Smooth muscle cell (in vitro differentiated cells): ENCODE measurements around the gene MACROD1. TPM values are rescaled to one million over a fixed set of nuclear protein-coding genes. Genes with fewer than 3 reads are reported as not detected.

ENCODE experiments used
- DNase-seq: peaks from one replicate; lab custom pipeline; 2025; ENCODE audit not compliant: unreplicated experiment; lab: John Stamatoyannopoulos, UW
- H2AFZ ChIP-seq: fragments of 200-600 bp; sonication (generic); 2 replicates; pipeline ENCODE4 v1.6.0; 2016; ENCODE audit warnings: antibody characterized with exemption, low read depth, mild to moderate bottlenecking
- H3F3A ChIP-seq: fragments of 200-600 bp; sonication (generic); 2 replicates; pipeline ENCODE4 v1.6.0; 2017; ENCODE audit warnings: antibody characterized with exemption, low read depth
- H3K27ac ChIP-seq: fragments of 200-600 bp; sonication (generic); 2 replicates; pipeline ENCODE4 v1.5.1; 2016; ENCODE audit warnings: low read depth, mild to moderate bottlenecking
- H3K27me3 ChIP-seq: fragments of 200-600 bp; sonication (generic); 2 replicates; pipeline ENCODE4 v1.6.1; 2016; ENCODE audit warnings: low read depth, mild to moderate bottlenecking
- H3K36me3 ChIP-seq: fragments of 200-600 bp; sonication (generic); 2 replicates; pipeline ENCODE4 v1.5.1; 2016; ENCODE audit warnings: low read depth
- H3K4me1 ChIP-seq: fragments of 200-600 bp; sonication (generic); 2 replicates; pipeline ENCODE4 v1.5.1; 2016; ENCODE audit warnings: low read depth
- H3K4me2 ChIP-seq: fragments of 200-600 bp; sonication (generic); 2 replicates; pipeline ENCODE4 v1.6.0; 2016; ENCODE audit warnings: mild to moderate bottlenecking
- H3K4me3 ChIP-seq: fragments of 200-600 bp; sonication (generic); 2 replicates; pipeline ENCODE4 v1.5.1; 2016; ENCODE audit warnings: mild to moderate bottlenecking
- H3K79me2 ChIP-seq: fragments of 200-600 bp; sonication (generic); 2 replicates; pipeline ENCODE4 v1.6.0; 2016; ENCODE audit warnings: low read depth, mild to moderate bottlenecking
- H3K9ac ChIP-seq: fragments of 200-600 bp; sonication (generic); 2 replicates; pipeline ENCODE4 v1.6.0; 2016; ENCODE audit warnings: low read depth
- H3K9me3 ChIP-seq: fragments of 200-600 bp; sonication (generic); replicated peaks from 2 replicates; pipeline ENCODE4 v1.5.1; 2016; ENCODE audit warnings: low read depth
- H4K20me1 ChIP-seq: fragments of 200-600 bp; sonication (generic); 2 replicates; pipeline ENCODE4 v1.6.0; 2016; ENCODE audit warnings: low read depth
- WGBS: methylation state at CpG from one replicate; pipeline ENCODE4 v1.1.7; 2016; ENCODE audit warnings: low lambda C conversion rate; 5-methylcytosine and 5-hydroxymethylcytosine counted together
- polyA plus RNA-seq: library from polyadenylated mRNA; unstranded; fragments of >200 nt; fragmentation: Nextera tagmentation; extraction: Ambion mirVana; gene quantifications from 2 replicates; pipeline ENCODE4 v1.2.1, GENCODE V29; 2016
- total RNA-seq: library from RNA; depleted of rRNA; stranded (reverse); fragments of >200 nt; gene quantifications from 2 replicates; pipeline ENCODE4 v1.2.3, GENCODE V29; 2014
- TF ChIP-seq, protein P1 (sequence below): fragments of 200-600 bp; sonication (generic); IDR thresholded peaks from 2 replicates; pipeline ENCODE4 v1.5.1; 2017; ENCODE audit warnings: borderline replicate concordance, mild to moderate bottlenecking, antibody characterized with exemption; ENCODE audit not compliant: insufficient read depth, poor library complexity, severe bottlenecking

MACROD1 gene
- total and polyA plus RNA-seq, 2 experiments from 2014 or later, result 9.2 to 32.6 TPM

DNA sequence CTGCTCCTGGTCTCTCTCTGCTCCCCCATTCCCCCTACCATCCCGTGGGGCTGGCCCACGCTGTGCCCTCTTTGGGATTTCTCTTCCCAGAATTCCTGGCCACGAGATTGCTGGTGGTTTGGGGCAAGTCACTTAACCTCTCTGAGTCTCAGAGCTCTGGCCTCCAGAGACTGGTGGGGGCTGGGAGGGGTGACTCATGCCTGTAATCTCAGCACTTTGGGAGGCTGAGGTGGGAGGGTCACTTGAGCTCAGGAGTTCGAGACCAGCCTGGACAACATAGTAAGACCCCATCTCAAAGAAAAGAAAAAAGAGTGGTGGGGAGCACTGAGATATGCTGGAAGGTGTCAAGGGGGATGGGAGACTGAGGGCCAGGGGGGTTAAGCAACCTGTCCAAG is 161.3 kb downstream of the MACROD1 start:
- Histone ChIP-seq H3K4me3 (no peak overlapping the region), H3K4me1 (peaks cover 21% of the 10 kb centered on the region), H3K9ac (no peak overlapping the region), H3K4me2 (no peak overlapping the region), H3K27me3 (peaks cover 5% of the 10 kb centered on the region), H3K79me2 (no peaks in the 10 kb centered on the region), H3K36me3 (no peaks in the 10 kb centered on the region), H3K9me3 (no peaks in the 10 kb centered on the region), H3F3A (no peaks in the 10 kb centered on the region), H4K20me1 (peaks cover 31% of the 10 kb centered on the region), H2AFZ (no peak overlapping the region), H3K27ac (no peak overlapping the region)
- no peak for DNase-seq
- 78% methylated on average over 4 of the region's 4 CpGs for WGBS
- TF ChIP-seq, protein P1, sequence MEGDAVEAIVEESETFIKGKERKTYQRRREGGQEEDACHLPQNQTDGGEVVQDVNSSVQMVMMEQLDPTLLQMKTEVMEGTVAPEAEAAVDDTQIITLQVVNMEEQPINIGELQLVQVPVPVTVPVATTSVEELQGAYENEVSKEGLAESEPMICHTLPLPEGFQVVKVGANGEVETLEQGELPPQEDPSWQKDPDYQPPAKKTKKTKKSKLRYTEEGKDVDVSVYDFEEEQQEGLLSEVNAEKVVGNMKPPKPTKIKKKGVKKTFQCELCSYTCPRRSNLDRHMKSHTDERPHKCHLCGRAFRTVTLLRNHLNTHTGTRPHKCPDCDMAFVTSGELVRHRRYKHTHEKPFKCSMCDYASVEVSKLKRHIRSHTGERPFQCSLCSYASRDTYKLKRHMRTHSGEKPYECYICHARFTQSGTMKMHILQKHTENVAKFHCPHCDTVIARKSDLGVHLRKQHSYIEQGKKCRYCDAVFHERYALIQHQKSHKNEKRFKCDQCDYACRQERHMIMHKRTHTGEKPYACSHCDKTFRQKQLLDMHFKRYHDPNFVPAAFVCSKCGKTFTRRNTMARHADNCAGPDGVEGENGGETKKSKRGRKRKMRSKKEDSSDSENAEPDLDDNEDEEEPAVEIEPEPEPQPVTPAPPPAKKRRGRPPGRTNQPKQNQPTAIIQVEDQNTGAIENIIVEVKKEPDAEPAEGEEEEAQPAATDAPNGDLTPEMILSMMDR, result no peak

DNA sequence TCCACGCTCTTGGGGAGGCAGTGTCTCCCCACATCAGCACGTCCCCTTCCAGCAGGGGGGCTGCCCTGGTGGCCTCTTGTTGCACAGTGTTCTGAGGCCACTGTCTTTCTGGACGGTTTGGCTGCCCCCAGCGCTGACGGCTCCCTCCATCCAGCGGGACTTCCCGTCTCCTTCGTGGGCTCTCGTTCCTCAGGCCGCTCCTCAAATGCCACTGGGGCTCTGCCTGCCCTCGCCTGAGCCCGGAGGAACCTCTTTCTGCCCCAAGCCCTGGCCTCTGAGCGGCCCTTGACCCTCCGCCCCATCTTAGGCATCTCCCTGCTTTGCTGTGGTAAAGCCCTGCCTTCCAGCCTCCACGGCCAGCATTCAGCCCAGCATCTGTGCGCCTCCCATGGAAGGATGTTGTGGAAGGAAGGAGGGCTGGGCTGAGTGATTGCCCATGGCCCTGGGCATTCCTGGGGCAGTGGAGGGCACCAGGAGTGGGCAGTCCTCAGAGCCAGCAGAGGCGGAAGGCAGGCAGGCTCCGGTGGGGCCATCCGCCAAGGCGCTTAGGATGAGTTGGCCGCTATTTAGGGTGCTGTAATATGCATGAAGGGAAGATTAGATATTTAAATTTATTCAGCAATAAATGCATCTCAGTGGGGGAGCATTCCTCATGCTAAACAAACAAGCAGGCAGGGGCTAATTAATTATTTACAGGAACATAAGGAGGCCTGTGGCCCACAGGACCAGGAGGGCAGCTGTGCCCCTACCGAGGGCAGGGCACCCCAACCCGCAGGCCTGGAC is 161.9 kb downstream of the MACROD1 start:
- H2AFZ ChIP-seq, result no peak overlapping the region
- no peaks in the 10 kb centered on the region for H3K9me3 ChIP-seq
- no peak overlapping the region for H3K27ac ChIP-seq
- H3K27me3 ChIP-seq, result peaks cover 5% of the 10 kb centered on the region
- no peaks in the 10 kb centered on the region for H3K79me2 ChIP-seq
- H3F3A ChIP-seq, result no peaks in the 10 kb centered on the region
- H3K9ac ChIP-seq, result no peak overlapping the region
- no peak for DNase-seq
- TF ChIP-seq, protein P1, result no peak
- no peak overlapping the region for H3K4me3 ChIP-seq
- H3K36me3 ChIP-seq, result no peaks in the 10 kb centered on the region
- H4K20me1 ChIP-seq, result peaks cover 37% of the 10 kb centered on the region
- H3K4me1 ChIP-seq, result peaks cover 27% of the 10 kb centered on the region
- no peak overlapping the region for H3K4me2 ChIP-seq
- 85% methylated on average over 23 of the region's 23 CpGs for WGBS

DNA sequence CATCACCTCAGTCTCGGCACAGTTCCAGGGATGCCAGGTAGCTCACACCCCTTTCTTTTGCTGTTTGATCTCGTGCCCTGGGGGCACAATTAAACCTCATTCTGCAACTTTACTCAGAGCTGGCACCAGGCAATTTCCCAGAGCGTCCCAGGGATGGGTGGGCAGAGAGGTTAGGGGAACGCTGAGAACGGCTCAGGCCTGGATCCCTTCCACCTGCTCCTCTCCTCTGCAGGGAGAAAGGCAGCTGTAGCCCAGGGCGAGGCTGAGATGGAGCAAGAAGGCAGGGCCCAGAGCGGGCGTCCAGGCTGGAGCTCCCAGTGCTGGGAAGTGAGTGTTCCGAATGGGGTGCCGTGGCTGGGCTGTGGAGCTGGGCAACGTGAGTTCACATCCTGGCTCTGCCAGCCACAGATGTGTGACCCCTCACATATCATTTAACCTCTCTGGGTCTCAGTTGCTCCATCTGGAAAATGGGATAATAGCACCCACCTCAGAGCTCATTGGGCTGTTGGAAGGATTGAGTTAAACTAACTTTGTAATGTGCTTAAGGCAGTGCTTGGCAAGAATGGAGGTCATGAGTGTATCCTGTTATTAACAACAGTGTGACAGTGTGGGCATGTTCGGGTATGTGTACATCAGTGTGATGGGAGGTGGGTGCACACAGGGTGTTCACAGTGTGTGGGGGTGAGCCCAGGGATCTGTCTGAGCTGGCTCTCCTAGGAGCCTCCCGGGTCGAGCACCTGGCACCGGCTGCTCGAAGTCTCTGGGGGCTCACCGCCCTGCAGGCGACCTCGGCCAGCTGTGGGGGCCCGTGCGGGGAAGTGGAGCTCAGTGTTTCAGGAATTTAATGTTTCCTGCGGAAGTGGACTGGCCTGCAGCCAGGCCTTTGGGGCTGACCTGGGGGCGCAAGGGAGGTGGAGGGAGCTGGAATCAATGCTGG is 164.2 kb downstream of the MACROD1 start:
- H3K4me2 ChIP-seq, result no peak overlapping the region
- H3K9ac ChIP-seq, result no peak overlapping the region
- TF ChIP-seq, protein P1, result no peak
- H3K4me3 ChIP-seq, result no peak overlapping the region
- H3F3A ChIP-seq, result no peaks in the 10 kb centered on the region
- H3K36me3 ChIP-seq, result no peaks in the 10 kb centered on the region
- no peak for DNase-seq
- no peaks in the 10 kb centered on the region for H3K9me3 ChIP-seq
- H3K27me3 ChIP-seq, result peaks cover 2% of the 10 kb centered on the region
- H2AFZ ChIP-seq, result no peak overlapping the region
- H4K20me1 ChIP-seq, result peaks cover 51% of the 10 kb centered on the region
- no peak overlapping the region for H3K27ac ChIP-seq
- WGBS, result 83% methylated on average over 23 of the region's 23 CpGs
- H3K79me2 ChIP-seq, result no peaks in the 10 kb centered on the region
- H3K4me1 ChIP-seq, result peaks cover 23% of the 10 kb centered on the region
